Activated naive CD8-positive, alpha-beta T cell treated with anti-CD3 and anti-CD28 coated beads, Interleukin-2, amount 10 ng/mL, durations not matched to agents 7 days and 5 days (primary cell): ENCODE measurements around the gene SLC16A9. TPM values are rescaled to one million over a fixed set of nuclear protein-coding genes. Genes with fewer than 3 reads are reported as not detected.
"Not testable (repeated sequence)": the region's sequence is repeated elsewhere in the genome, so short reads cannot be mapped to it uniquely, and the experiment has no call there.

Source experiments
- ATAC-seq: fragments of 150-1000 bp; cut with Tn5 transposase; one replicate; pipeline ENCODE4 v1.10.0; 2021; ENCODE audit warnings: low read depth, moderate library complexity
- POLR2A ChIA-PET: fragments of 350-600 bp; sonication (Branson Sonifier 250); formaldehyde crosslinking; loops from one replicate; lab custom pipeline; 2021; ENCODE audit warnings: antibody characterized with exemption; lab: Charles Lee
- DNase-seq: peaks from one replicate; pipeline ENCODE4 v3.0.0; 2021
- H3K27ac Mint-ChIP-seq: one replicate; pipeline ENCODE4 v1.8.0; 2022; ENCODE audit warnings: mild to moderate bottlenecking, mixed read lengths
- H3K27me3 Mint-ChIP-seq: one replicate; pipeline ENCODE4 v1.8.0; 2022; ENCODE audit warnings: mild to moderate bottlenecking, moderate library complexity, mixed read lengths
- H3K36me3 Mint-ChIP-seq: one replicate; pipeline ENCODE4 v1.8.0; 2021; ENCODE audit warnings: mild to moderate bottlenecking, mixed read lengths
- H3K4me1 Mint-ChIP-seq: one replicate; pipeline ENCODE4 v1.8.0; 2021; ENCODE audit warnings: mixed read lengths
- H3K4me3 Mint-ChIP-seq: one replicate; pipeline ENCODE4 v1.8.0; 2022; ENCODE audit warnings: mild to moderate bottlenecking, moderate library complexity, mixed read lengths
- H3K9me3 Mint-ChIP-seq: one replicate; pipeline ENCODE4 v1.8.0; 2021; ENCODE audit warnings: mixed read lengths
- total RNA-seq, 2 experiments: library from RNA; stranded (reverse); gene quantifications; one replicate each; pipeline ENCODE4 v1.2.3, GENCODE V29; 2021

SLC16A9 gene, protein sequence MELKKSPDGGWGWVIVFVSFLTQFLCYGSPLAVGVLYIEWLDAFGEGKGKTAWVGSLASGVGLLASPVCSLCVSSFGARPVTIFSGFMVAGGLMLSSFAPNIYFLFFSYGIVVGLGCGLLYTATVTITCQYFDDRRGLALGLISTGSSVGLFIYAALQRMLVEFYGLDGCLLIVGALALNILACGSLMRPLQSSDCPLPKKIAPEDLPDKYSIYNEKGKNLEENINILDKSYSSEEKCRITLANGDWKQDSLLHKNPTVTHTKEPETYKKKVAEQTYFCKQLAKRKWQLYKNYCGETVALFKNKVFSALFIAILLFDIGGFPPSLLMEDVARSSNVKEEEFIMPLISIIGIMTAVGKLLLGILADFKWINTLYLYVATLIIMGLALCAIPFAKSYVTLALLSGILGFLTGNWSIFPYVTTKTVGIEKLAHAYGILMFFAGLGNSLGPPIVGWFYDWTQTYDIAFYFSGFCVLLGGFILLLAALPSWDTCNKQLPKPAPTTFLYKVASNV
- under 1 TPM; 0.08 to 0.09 TPM for total RNA-seq

DNA sequence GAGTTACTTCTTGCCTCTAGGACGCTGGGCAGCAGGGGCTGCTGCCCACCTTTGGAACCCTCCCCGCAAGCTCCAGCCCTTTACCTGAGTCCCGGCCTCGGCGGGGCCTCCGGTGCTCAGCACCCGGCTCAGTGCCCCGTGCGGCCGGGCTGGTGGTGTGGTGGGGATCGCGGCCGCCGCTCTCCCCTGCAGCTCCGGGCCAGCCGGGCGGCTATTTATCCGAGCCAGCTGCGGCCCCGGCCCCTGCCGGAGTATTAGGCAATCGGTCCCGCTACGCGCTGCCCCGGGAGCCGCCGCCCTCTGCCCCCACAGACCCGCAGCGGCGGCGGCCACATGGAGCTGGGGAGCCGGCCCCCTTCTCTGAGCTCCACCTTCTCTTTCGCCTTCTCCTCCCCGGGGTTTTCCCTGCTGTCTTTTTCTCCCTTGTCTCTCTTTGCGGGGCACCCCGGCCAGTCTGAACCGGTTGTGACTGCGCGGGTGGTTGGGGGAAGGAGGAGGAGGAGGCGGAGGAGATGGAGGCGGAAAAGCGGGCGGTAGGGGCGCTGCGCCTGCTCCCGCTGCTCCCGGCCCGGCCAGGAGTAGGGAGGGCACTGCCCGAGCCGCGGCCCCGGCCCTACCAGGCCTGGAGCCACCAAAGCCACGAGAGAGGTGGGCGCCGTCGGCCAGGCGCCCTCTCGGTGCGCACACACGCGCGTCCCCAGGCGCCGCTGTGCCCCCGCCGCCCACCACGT is at the start of gene SLC16A9:
TSS of gene SLC16A9 (minus strand) at position 456 of the 731 bp plus-strand sequence. CDS start 25,559 bp downstream, outside the sequence.
- Mint-ChIP-seq H3K9me3 (no peaks in the 10 kb centered on the region), H3K4me3 (peak within 1 kb of the TSS; percentile 85), H3K27me3 (peaks cover 63% of the 10 kb centered on the region), H3K36me3 (no peaks in the 10 kb centered on the region), H3K4me1 (peaks cover 9% of the 10 kb centered on the region), H3K27ac (no peak within 1 kb of the TSS)
- peak; percentile 65 for DNase-seq
- ATAC-seq: peak; percentile 75
- POLR2A ChIA-PET: no interaction called here

DNA sequence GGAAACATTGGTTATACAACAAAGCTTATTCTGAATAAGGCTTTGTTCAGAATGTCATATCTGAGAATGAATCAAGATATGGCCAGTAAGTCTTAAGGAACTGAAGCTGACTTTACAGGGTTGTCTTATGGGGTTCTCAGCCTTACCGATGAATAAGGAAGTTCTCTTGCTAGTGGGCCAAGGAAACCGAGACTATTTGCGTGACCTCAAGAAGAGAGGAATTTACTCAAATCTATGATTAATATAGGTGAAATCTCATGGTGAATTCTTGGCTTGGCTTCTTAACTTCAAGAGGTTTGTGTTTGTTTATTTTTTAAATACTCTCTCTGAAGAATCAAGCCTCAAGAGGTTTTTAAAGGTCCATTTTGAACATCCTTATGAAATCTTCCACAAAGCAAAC is 48.3 kb upstream of the SLC16A9 start:
- no peak overlapping the region for H3K27ac Mint-ChIP-seq
- POLR2A ChIA-PET: no interaction called here
- no peak for ATAC-seq

DNA sequence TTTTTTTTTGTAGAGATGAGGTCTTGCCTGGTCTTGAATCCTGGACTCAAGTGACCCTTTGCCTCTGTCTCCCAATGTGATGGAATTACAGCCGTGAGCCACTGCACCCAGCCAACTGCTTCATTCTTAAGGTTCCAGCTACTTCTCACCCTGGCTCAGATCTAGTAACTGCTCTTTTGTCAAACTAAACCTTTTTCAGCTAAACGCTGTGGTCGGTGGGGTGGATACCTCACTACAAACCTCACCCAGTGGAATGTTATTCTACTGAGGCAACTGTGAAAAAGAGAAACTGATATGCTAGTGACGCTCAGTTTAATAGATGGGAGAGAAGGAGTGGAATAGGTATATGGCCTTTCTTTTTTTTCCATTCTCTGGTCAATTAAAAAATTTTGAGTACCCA is 45.3 kb upstream of the SLC16A9 start:
- Mint-ChIP-seq H3K4me1 (no peaks in the 10 kb centered on the region), H3K36me3 (no peaks in the 10 kb centered on the region), H3K4me3 (no peak overlapping the region), H3K9me3 (no peaks in the 10 kb centered on the region), H3K27me3 (no peaks in the 10 kb centered on the region), H3K27ac (no peak overlapping the region)
- DNase-seq (no peak), ATAC-seq (no peak)
- POLR2A ChIA-PET: no interaction called here

More for the DNA sequence above, 48.3 kb upstream of the SLC16A9 start:
- no peak for DNase-seq
- Mint-ChIP-seq H3K4me3 (no peak overlapping the region), H3K27me3 (no peaks in the 10 kb centered on the region), H3K36me3 (no peaks in the 10 kb centered on the region), H3K9me3 (peaks cover 7% of the 10 kb centered on the region), H3K4me1 (peaks cover 3% of the 10 kb centered on the region)

DNA sequence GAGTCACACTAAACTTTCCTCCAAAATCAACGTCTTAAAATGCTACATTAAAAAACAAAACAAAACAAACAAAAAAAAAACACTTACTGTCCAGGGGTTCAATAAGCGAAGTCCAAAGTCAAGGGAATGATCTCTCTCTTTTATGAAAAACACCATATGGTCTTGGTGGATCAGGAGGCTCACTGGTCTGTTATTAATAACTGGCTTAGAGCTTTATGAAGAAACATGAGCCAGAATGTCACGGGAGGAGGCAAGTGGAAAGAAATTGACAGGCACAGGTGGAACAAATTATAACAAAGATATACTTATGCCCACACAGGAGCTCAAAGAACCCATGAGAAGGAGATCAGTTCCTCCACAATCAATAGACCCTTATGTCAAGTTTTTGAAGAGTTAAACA is 43.6 kb upstream of the SLC16A9 start, which contains the start of gene MRLN:
TSS of gene MRLN (minus strand) at position 189 of the 400 bp plus-strand sequence.
- Mint-ChIP-seq H3K9me3 (no peaks in the 10 kb centered on the region), H3K36me3 (no peaks in the 10 kb centered on the region), H3K4me1 (no peaks in the 10 kb centered on the region), H3K4me3 (no peak within 1 kb of the TSS), H3K27ac (no peak within 1 kb of the TSS), H3K27me3 (no peaks in the 10 kb centered on the region)
- no peak for DNase-seq
- ATAC-seq: no peak
- POLR2A ChIA-PET: no interaction called here

DNA sequence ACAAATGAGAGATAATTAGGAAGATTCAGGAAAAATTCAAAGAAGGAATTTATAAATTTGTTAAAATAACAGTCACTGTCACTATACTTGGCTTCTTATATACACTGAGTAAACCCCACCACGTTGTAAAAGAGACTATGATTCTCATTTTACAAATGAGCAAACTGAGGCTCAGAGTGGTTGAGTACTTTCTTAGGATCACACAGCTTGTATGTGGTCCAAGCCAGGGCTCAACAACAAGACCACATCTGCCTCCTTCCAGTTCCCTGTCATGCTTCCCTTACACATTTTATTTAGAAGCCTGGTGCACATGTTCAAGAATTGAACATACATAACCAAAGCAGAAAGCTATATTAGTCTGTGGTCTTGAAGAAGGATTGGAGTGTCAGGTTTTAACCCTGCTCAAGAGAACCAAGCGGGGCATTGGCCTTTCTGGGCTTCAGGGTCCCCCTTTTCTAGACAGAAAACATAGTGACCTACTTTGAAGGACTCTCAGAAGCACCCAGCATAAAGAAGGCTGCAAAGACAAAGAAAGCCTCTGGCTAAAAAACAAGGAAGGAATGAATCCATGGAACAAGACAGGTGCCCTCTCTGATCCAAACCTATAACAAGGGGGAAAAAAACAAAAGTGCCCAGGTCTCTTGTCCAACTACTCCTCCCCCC is 42.8 kb upstream of the SLC16A9 start:
- POLR2A ChIA-PET: no interaction called here
- Mint-ChIP-seq H3K27me3 (no peaks in the 10 kb centered on the region), H3K36me3 (no peaks in the 10 kb centered on the region), H3K4me1 (no peaks in the 10 kb centered on the region), H3K27ac (no peak overlapping the region), H3K4me3 (no peak overlapping the region), H3K9me3 (no peaks in the 10 kb centered on the region)
- DNase-seq (no peak), ATAC-seq (no peak)

DNA sequence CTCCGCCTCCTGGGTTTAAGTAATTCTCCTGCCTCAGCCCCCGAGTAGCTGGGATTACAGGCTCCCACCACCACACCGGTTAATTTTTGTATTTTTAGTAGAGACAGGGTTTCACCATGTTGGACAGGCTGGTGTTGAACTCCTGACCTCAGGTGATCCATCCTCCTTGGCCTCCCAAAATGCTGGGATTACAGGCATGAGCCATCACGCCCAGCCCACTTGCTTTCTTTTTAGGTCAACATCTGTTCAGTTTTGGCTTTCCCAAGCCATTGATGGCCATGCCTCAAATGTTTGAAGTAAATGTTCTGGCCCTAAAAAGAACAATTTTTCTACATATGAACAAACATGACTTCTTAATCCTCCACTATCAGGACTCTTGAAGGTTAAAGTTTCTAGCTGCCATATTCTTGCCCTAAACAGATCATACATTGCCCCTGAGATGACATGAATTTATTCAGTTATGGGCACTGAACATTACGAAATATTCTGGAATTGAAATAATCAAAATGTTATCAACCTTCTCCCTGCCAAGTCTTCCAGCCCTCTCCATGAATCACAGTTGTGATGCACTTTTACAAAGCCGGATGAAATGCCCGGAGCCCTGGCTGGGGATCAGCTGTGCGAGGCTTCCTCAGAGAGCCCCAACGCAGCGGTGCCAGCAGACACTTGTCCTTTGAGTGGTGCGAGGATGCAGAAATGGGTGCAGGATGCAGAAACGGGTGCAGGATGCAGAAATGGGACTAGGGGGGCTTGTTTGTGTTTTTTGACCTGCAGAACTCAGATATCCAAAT is 40.7 kb upstream of the SLC16A9 start:
- POLR2A ChIA-PET: no interaction called here
- H3K4me1 Mint-ChIP-seq: no peaks in the 10 kb centered on the region
- no peaks in the 10 kb centered on the region for H3K36me3 Mint-ChIP-seq
- no peak for ATAC-seq
- H3K27ac Mint-ChIP-seq: no peak overlapping the region
- H3K27me3 Mint-ChIP-seq: no peaks in the 10 kb centered on the region
- H3K4me3 Mint-ChIP-seq: no peak overlapping the region
- DNase-seq: no peak
- no peaks in the 10 kb centered on the region for H3K9me3 Mint-ChIP-seq

DNA sequence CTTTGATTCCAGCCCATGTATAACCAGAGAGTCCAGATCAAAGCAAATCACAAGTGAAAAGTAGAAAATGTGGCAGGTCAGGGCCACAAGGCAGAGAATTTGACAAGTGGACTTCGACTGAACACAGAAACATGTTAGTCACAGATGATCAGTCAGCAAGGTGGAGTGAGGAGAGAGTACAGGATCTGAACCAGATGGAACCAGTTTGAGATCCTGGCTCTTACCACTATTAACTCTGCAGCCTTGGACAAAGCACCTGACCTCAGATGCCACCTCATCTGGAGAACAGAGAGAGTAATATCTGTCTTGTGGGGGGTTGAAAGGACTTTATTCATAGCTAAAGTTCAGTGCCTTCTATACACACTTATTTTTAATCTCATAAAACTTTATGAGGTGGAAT is 39.2 kb upstream of the SLC16A9 start:
- Mint-ChIP-seq H3K27ac (no peak overlapping the region), H3K36me3 (no peaks in the 10 kb centered on the region), H3K4me1 (no peaks in the 10 kb centered on the region), H3K9me3 (no peaks in the 10 kb centered on the region), H3K4me3 (no peak overlapping the region), H3K27me3 (no peaks in the 10 kb centered on the region)
- no peak for ATAC-seq
- POLR2A ChIA-PET: no interaction called here
- DNase-seq: no peak

DNA sequence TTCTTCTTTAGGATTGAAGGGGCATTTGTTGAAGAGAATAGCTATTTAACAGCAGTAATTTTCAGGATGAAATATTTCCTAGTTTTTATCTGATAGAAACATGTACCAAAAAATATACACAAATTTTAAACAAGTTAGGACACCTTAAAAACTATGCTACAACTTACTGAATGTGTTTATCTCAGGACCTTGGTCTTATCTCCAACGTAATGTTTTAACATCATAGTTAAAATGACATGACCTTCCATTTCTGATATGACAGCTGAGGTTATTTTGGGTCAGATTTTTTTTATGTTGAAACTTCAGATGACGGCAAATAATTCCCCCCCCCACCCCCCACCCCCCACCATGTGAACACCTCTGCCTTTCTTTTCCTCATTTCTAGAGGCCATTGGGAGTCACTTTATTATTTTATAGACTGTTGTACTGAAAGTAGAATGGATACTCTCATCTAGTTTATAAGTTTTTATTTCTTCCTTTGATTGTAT is 35.6 kb upstream of the SLC16A9 start:
- H3K4me1 Mint-ChIP-seq: no peaks in the 10 kb centered on the region
- no peaks in the 10 kb centered on the region for H3K27me3 Mint-ChIP-seq
- ATAC-seq: no peak
- POLR2A ChIA-PET: no interaction called here
- no peak overlapping the region for H3K27ac Mint-ChIP-seq
- H3K36me3 Mint-ChIP-seq: no peaks in the 10 kb centered on the region
- DNase-seq: no peak
- H3K9me3 Mint-ChIP-seq: no peaks in the 10 kb centered on the region
- H3K4me3 Mint-ChIP-seq: no peak overlapping the region

DNA sequence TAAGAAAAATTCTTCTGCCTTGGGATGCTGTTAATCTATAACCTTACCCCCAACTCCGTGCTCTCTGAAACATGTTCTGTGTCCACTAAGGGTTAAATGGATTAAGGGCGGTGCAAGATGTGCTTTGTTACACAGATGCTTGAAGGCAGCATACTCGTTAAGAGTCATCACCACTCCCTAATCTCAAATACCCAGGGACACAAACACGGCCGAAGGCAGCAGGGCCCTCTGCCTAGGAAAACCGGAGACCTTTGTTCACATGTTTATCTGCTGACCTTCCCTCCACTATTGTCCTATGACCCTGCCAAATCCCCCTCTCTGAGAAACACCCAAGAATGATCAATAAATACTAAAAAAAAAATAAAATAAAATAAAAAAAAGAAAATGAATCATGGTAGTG is 35.1 kb upstream of the SLC16A9 start:
- H3K36me3 Mint-ChIP-seq, POLR2A ChIA-PET, H3K27me3 Mint-ChIP-seq, H3K4me1 Mint-ChIP-seq, H3K9me3 Mint-ChIP-seq, H3K27ac Mint-ChIP-seq, ATAC-seq, H3K4me3 Mint-ChIP-seq, DNase-seq: not testable (repeated sequence)

DNA sequence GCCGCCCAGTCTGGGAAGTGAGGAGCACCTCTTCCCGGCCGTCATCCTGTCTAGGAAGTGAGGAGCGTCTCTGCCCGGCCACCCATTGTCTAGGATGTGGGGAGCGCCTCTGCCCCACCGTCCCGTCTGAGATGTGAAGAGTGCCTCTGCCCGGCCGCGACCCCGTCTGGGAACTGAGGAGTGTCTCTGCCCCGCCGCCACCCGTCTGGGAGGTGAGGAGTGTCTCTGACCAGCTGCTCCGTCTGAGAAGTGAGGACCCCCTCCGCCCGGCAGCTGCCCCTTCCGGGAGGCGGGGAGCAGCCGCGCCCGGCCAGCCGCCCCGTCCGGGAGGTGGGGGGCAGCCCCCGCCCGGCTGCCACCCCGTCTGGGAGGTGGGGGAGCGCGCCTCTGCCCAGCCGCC is 34.5 kb upstream of the SLC16A9 start:
- H3K36me3 Mint-ChIP-seq, POLR2A ChIA-PET, H3K27me3 Mint-ChIP-seq, H3K4me1 Mint-ChIP-seq, H3K9me3 Mint-ChIP-seq, H3K27ac Mint-ChIP-seq, DNase-seq, ATAC-seq, H3K4me3 Mint-ChIP-seq: not testable (repeated sequence)

DNA sequence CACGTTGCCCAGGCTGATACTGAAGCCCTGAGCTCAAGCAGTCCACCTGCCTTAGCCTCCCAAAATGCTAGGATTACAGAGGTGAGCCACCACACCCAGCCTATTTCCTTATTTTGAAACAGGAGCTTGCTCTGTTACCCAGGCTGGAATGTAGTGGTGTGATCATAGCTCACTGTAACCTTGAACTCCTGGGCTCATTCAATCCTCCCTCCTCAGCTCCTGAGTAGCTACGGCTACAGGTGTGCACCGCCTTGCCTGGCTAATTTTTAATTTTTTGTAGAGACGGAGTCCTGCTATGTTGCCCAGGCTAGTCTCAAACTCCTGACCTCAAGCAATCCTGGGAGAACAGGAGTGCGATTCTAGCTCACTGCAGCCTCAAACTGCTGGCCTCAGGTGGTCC is 31.9 kb upstream of the SLC16A9 start:
- Mint-ChIP-seq H3K27me3 (peaks cover 2% of the 10 kb centered on the region), H3K9me3 (no peaks in the 10 kb centered on the region), H3K4me3 (no peak overlapping the region), H3K4me1 (no peaks in the 10 kb centered on the region), H3K36me3 (no peaks in the 10 kb centered on the region), H3K27ac (no peak overlapping the region)
- no peak for ATAC-seq
- POLR2A ChIA-PET: no interaction called here
- no peak for DNase-seq

DNA sequence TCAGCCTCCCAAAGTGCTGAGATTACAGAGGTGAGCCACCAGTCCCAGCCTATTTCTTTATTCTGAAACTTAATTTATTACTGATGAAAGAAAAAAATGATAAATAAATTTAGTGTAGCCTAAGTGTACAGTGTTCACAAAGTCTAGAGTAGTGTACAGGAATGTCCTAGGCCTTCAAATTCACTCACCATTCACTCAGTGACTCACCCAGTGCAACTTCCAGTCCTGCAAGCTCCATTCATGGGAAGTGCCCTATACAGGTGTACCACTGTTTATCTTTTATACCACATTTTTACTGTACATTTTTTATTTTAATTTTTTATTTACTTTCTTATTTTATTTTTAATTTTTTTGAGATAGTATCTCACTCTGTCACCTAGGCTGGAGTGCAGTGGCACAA is 31.4 kb upstream of the SLC16A9 start:
- H3K9me3 Mint-ChIP-seq: no peaks in the 10 kb centered on the region
- POLR2A ChIA-PET: no interaction called here
- DNase-seq: no peak
- no peak overlapping the region for H3K4me3 Mint-ChIP-seq
- H3K36me3 Mint-ChIP-seq: no peaks in the 10 kb centered on the region
- no peak overlapping the region for H3K27ac Mint-ChIP-seq
- no peak for ATAC-seq
- H3K27me3 Mint-ChIP-seq: peaks cover 2% of the 10 kb centered on the region
- H3K4me1 Mint-ChIP-seq: no peaks in the 10 kb centered on the region

DNA sequence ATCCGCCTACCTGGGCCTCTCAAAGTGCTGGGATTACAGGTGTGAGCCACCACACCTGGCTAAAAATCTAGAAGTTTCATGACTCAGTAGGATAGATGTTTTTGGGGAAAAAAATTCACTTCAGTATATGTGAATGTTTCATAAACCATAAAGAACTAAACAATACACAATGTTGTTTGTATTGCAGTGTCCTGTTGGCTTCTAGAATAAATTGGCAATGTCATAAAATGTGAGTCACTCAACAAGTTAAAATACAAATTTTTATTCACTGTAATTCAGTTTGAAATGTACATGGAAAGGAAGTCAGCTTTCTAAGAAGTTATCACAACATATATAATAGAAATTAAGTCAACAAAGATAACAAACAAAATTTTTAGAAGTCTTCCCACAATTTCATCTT is 27.1 kb upstream of the SLC16A9 start:
- POLR2A ChIA-PET: no interaction called here
- Mint-ChIP-seq H3K4me3 (no peak overlapping the region), H3K9me3 (no peaks in the 10 kb centered on the region), H3K36me3 (no peaks in the 10 kb centered on the region), H3K27me3 (peaks cover 2% of the 10 kb centered on the region), H3K4me1 (peaks cover 3% of the 10 kb centered on the region), H3K27ac (no peak overlapping the region)
- ATAC-seq (no peak), DNase-seq (no peak)
